Hematopoietic multipotent progenitor cell treated with erythropoietin and hydrocortisone succinate and interleukin-3 and kit ligand, for 8 days (in vitro differentiated cells): Measurements from ENCODE around the gene SNAPC3.

Experiments
- DNase-seq: peaks from one replicate; pipeline ENCODE4 v3.0.0-alpha.2; 2015

The SNAPC3 gene

DNA sequence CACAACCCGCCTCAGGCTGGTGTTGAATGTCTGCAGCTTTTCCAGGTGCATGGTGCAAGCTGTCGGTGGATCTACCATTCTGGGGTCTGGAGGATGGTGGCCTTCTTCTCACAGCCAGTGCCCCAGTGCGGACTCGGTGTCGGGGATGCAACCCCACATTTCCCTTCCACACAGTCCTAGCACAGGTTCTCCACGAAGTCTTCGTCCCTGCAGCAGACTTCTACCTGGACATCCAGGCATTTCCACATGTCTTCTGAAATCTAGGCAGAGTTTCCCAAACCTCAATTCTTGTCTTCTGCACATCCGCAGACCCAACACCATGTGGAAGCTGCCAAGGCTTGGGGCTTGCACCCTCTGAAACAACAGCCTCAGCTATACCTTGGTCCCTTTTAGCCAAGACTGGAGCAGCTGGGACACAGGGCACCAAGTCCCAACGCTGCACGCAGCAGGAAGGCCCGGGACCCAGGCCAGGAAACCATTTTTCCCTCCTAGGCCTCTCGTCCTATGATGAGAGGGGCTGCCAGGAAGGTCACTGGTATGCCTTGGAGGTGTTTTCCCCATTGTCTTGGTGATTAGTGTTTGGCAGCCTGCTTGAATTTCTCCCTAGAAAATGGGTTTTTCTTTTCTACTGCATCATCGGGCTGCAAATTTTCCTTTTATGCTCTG, 69.9 kb downstream of the SNAPC3 start:
- DNase-seq, result no peak

DNA sequence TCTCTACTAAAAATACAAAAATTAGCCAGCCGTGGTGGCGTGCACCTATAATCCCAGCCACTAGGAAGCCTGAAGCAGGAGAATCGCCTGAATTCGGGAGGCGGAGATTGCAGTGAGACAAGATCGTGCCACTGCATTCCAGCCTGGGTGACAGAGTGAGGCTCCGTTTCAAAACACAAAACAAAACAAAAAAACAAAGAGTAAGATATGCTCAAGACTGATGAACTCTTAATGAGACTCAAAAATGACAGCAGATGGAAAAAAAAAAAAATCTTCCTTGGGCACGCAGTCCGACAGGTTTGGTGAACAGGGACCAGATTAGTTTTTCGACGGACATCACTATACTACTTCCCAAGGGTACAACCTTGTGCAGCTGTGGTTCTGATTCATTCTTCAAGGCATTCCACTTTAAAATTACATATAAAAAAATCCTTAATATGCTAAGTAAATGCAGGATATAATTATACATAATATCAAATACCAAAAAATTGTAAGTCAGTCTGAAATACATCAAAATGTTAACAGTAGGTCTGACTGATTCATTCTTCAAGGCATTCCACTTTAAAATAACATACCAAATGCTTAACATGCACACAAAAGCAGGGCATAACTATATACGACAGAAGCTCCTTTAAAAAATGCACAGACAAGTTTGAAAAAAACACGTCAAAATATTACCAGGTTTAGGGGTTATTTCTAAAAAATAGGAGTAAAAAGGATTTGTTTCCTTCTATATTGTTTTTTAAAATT, 75.7 kb downstream of the SNAPC3 start:
- no peak for DNase-seq

DNA sequence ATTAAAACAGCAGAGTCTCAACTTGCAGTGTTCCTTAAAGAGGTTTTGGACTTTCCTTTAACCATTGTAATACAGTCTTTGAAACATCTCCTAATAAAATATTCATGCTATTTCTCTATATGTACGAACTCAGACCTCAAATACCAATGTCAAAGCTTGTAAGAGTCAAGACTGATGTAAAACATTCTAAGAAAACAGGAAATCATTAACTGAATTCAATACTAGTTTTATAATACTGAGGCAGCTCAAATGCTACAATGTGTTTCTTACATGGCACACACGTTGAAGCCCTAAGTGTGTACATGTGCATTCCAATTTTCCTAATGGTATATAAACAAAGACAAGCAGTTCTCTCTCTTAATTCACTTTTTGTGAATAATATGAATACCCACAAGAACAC, 76.5 kb downstream of the SNAPC3 start:
- no peak for DNase-seq

DNA sequence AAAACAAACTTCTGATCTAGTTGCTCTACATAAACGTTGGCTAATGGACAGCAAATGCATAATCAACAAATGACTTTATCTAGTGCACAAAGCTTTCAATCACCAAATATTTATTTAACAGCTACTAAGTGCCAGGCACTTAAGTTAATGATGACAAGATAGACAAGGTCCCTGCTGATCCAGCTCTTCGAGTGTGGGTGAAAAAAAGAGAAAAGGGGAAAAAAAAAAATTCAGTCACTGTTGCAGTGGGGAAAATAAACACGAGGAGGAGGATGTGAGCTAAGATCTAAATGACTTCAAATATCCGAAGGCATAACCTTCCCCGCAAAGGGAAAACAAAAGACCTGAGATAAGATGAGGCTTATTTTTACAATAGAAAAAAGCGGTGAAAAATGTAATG, 78.5 kb downstream of the SNAPC3 start:
- DNase-seq, result no peak

DNA sequence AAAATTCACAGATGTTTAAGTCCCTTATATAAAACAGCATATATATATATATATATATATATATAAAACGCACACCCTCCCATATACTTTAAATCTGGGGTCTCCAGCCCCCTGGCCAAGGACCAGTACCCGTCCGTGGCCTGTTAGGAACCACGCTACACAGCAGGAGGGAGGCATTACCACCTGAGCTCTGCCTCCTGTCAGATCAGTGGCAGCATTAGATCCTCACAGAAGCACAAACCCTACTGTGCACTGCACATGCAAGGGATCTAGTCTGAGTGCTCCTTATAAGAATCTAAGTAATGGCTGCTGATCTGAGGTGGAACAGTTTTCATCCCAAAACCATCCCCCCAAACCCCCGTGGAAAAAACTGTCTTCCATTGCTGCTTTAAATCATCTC, 79.1 kb downstream of the SNAPC3 start:
- DNase-seq, result no peak

DNA sequence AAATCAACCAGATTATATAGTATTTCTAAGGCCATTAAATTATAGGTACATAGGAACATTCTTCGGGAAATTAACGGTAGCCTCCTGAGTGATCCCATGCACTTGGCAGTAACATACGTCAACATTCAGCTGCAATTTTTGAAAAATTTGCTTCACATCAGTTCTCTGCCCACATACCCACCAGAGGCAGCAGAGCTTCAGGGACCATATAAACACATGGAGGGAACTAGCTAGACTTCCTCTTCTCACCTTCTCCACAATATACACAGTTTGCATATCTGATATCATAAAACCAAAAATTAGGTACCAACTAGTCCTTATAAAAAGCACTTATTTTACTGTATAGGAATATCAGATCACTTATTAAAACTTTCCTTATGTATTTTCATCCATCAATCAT, 83.2 kb downstream of the SNAPC3 start:
- no peak for DNase-seq

DNA sequence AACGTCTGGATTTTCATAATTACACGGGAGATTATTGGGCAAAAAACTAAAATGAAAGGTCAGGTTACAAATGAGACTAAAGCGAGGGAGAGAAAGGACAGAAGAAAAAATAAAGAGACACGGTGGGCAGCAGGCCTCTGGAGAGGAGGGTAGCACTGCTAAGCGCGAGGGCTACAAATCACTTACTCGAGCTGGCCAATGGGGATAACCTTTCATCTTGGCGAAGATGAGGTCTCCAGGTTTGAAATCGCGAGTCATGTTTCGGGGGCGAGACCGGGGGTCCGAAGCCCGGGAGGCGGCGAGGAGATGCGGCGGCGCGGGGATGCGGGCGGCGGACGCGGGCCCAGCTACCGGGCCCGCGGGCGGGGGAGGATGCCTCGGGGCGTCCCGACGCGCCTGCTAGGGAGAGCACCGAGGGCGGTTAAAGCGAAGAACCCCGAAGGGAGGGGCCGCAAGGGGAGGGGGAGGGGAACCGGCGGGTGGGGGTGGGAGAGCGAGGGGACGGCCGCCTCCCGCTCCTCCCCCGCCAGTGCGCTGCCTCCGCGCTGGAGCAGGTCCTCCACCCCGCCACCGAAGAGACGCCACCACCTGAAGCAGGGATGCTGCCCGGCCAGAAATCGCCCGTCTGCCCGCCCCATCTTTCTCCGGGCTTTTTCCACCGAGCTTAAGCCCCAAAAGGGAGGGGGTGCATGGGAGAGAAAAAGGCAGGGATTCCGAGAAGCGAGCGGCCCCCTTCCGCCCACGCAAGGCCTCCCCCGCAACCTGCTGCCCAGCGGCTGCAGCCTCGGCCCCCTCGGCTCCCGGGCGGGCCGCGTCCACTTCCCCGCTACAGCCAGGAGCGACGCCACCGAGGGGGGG, 87.5 kb downstream of the SNAPC3 start:
- DNase-seq, result peak; percentile 46

DNA sequence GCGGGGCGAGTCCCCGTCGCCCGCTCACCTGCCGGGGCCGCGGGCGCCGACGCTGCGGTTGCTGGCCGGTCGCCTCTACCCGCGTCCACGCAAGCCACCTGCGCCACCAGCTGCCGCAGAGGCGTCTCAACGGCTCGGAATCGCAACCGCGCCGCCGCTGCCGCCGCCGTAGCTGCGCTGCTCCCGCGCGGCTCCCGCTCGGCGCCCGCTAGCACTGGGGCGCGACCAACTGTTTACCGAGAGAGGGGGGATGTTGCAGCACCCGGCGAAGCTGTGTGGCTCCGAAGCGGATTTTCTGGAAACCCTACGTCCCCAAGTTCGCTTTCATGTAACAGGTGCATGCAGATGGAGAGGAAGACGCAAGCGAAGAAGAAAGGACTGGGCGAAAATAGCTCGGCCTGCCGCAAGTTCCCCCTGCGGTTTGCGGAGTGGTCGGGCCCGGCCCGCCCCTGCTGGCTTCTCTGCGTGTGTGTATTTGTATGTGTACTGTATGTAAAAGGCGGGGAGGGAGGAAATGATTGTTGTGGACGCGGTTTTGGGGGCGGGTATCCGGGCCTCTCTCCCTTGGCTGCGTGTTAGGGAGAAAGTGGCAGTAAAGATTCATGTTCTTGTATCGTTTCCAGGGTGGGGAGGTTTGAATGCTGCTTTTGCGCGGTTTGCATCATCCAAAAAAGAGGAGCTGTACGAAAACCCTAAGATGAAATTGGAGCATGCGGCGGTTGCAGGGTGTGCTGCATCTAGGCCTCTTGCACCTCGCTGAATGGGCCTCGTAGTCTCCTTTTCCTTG, 88.3 kb downstream of the SNAPC3 start, which contains the start of gene PSIP1:
Gene PSIP1, minus strand, starts transcription at position 182 of the 787 bp plus-strand sequence. CDS start 782 bp downstream, outside the sequence.
- DNase-seq, result peak; percentile 89
